22Rv1 (cell line): ENCODE measurements around the gene SPIRE1.

Experiments used
- ZFX ChIP-seq: fragments of 450-650 bp; IDR thresholded peaks from 2 replicates; pipeline ENCODE4 v1.6.1; 2017; ENCODE audit warnings: antibody characterized with exemption, borderline replicate concordance
- TF ChIP-seq, protein P1 (sequence below): fragments of 450-650 bp; IDR thresholded peaks from 2 replicates; pipeline ENCODE4 v1.5.1; 2017; ENCODE audit warnings: mild to moderate bottlenecking

GRCh38 chr18:12424252-12424651 lies 233.7 kb downstream of the SPIRE1 start:
- TF ChIP-seq, protein P1, sequence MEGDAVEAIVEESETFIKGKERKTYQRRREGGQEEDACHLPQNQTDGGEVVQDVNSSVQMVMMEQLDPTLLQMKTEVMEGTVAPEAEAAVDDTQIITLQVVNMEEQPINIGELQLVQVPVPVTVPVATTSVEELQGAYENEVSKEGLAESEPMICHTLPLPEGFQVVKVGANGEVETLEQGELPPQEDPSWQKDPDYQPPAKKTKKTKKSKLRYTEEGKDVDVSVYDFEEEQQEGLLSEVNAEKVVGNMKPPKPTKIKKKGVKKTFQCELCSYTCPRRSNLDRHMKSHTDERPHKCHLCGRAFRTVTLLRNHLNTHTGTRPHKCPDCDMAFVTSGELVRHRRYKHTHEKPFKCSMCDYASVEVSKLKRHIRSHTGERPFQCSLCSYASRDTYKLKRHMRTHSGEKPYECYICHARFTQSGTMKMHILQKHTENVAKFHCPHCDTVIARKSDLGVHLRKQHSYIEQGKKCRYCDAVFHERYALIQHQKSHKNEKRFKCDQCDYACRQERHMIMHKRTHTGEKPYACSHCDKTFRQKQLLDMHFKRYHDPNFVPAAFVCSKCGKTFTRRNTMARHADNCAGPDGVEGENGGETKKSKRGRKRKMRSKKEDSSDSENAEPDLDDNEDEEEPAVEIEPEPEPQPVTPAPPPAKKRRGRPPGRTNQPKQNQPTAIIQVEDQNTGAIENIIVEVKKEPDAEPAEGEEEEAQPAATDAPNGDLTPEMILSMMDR = no peak
- no peak for TF ChIP-seq ZFX
